ENCODE measurements around the gene CCDC177. TPM values are rescaled to one million over a fixed set of nuclear protein-coding genes. Genes with fewer than 3 reads are reported as not detected.

The CCDC177 gene
- polyA plus RNA-seq, 3 donors, result not detected

DNA sequence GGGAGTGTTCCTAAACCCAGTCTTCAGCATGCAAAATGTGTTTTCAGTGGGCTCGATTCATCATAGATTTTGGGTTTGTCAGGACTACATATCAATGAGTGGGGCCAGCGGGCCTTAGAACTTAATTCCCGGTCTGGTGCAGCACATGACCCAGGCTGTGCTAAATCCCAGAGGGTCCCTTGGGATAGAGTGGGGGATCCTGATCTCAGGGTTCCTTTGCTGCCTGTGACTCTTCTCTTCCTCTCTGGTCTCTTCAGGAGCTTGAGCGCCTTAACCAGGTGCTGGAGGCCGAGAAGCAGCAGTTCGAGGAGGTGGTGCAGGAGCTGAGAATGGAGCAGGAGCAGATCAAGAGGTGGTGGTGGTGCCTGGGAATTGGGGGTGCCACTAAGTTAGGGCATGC is 52.6 kb downstream of the CCDC177 start:
- intact Hi-C loops (cut with micrococcal nuclease), result no loop called here
- no peak overlapping the region for H2AFZ ChIP-seq (ENCODE audit: insufficient read depth, low read depth, low read length, poor library complexity, severe bottlenecking)
- 100% methylated on average over 4 of the region's 6 CpGs for WGBS (ENCODE audit: insufficient coverage)
- Mint-ChIP-seq H3K4me3 (no peak overlapping the region), H3K27me3 (ENCODE audit: low read depth in 3 of 3) (peaks cover 7 to 8% (median 7%) of the 10 kb centered on the region in 3 donors), H3K4me1 (peaks cover 3% of the 10 kb centered on the region), H3K36me3 (no peaks in the 10 kb centered on the region), H3K27ac (peak overlapping the region in 1 of 7 donors; percentile 22), H3K9me3 (peaks cover 0 to 2% (median 0%) of the 10 kb centered on the region in 7 donors)
- no peaks in the 10 kb centered on the region for H4K20me1 ChIP-seq (ENCODE audit: insufficient read depth, low read length)
- no peaks in the 10 kb centered on the region for H3K79me2 ChIP-seq (ENCODE audit: insufficient read depth, low read length)
- no peak for DNase-seq
- H3K27me3 ChIP-seq (ENCODE audit: control insufficient read depth in 2 of 2, insufficient read depth in 2 of 2, low read length in 2 of 2), result no peaks in the 10 kb centered on the region
- H3K4me2 ChIP-seq (replicated peaks; ENCODE audit: extremely low read depth, low read length, poor library complexity, severe bottlenecking), result no peak overlapping the region
- no peak overlapping the region for H3K9ac ChIP-seq (ENCODE audit: insufficient read depth, low read length, poor library complexity, severe bottlenecking)
- no peak overlapping the region for H3K27ac ChIP-seq (ENCODE audit: low read depth in 1 of 2, low read length in 2 of 2)
- no peaks in the 10 kb centered on the region for H3K4me1 ChIP-seq (ENCODE audit: control insufficient read depth in 1 of 2, insufficient read depth in 2 of 2, low read length in 2 of 2)
- no peak overlapping the region for H3K4me3 ChIP-seq (replicated peaks in 1 of 3; ENCODE audit: low read depth in 2 of 3, low read length in 3 of 3)
- H3K9me3 ChIP-seq (replicated peaks in 1 of 2; ENCODE audit: control insufficient read depth in 1 of 2, insufficient read depth in 1 of 2, low read length in 2 of 2), result no peaks in the 10 kb centered on the region
- TF ChIP-seq, protein P1, sequence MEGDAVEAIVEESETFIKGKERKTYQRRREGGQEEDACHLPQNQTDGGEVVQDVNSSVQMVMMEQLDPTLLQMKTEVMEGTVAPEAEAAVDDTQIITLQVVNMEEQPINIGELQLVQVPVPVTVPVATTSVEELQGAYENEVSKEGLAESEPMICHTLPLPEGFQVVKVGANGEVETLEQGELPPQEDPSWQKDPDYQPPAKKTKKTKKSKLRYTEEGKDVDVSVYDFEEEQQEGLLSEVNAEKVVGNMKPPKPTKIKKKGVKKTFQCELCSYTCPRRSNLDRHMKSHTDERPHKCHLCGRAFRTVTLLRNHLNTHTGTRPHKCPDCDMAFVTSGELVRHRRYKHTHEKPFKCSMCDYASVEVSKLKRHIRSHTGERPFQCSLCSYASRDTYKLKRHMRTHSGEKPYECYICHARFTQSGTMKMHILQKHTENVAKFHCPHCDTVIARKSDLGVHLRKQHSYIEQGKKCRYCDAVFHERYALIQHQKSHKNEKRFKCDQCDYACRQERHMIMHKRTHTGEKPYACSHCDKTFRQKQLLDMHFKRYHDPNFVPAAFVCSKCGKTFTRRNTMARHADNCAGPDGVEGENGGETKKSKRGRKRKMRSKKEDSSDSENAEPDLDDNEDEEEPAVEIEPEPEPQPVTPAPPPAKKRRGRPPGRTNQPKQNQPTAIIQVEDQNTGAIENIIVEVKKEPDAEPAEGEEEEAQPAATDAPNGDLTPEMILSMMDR (IDR thresholded peaks at IDR 0.05), result no peak
- H3K36me3 ChIP-seq (replicated peaks in 1 of 2; ENCODE audit: control insufficient read depth in 1 of 2, insufficient read depth in 2 of 2, low read length in 2 of 2), result no peaks in the 10 kb centered on the region

Other genes starting within 250 kb of the CCDC177 start
- 10 to 100 TPM; 63.6 to 67.0 (median 64.3) TPM for gene ERH, start 176.6 kb downstream of the CCDC177 start, polyA plus RNA-seq
- 10 to 100 TPM; 28.6 to 44.2 (median 37.6) TPM for gene SLC39A9, start 176.2 kb downstream of the CCDC177 start, polyA plus RNA-seq
- under 1 TPM in 1 of 3 donors, not detected in 2; 0.09 TPM for gene PLEKHD1, start 90.1 kb downstream of the CCDC177 start, polyA plus RNA-seq
- 10 to 100 TPM; 17.3 to 81.8 (median 30.1) TPM for gene SUSD6, start 36.7 kb upstream of the CCDC177 start, polyA plus RNA-seq
- 100 to 1,000 TPM; 410 to 554 (median 502) TPM for gene SRSF5, start 192.3 kb upstream of the CCDC177 start, polyA plus RNA-seq
- gene SLC10A1, start 222.4 kb upstream of the CCDC177 start, polyA plus RNA-seq, result under 1 TPM in 1 of 3 donors, not detected in 2; 0.09 TPM